KMS-11 (cell line): ENCODE results near the gene MAML3.

ENCODE experiments used
- H2AFZ ChIP-seq: fragments of 200-600 bp; sonication (generic); 2 replicates; pipeline ENCODE4 v1.6.1; 2016; ENCODE audit warnings: antibody characterized with exemption, mixed run types, low read depth
- H3K27ac ChIP-seq: fragments of 200-600 bp; sonication (generic); 2 replicates; pipeline ENCODE4 v1.6.1; 2016; ENCODE audit warnings: mild to moderate bottlenecking, mixed run types
- H3K27me3 ChIP-seq: fragments of 200-600 bp; sonication (generic); 2 replicates; pipeline ENCODE4 v1.6.1; 2017; ENCODE audit warnings: mild to moderate bottlenecking, low read depth, mixed run types, moderate library complexity; ENCODE audit not compliant: insufficient read depth
- H3K36me3 ChIP-seq: fragments of 200-600 bp; sonication (generic); 2 replicates; pipeline ENCODE4 v1.6.1; 2017; ENCODE audit warnings: mild to moderate bottlenecking, mixed run types; ENCODE audit not compliant: insufficient read depth
- H3K4me1 ChIP-seq: fragments of 200-600 bp; sonication (generic); 2 replicates; pipeline ENCODE4 v1.6.1; 2016; ENCODE audit warnings: mild to moderate bottlenecking, low read depth, mixed run types; ENCODE audit not compliant: poor library complexity, severe bottlenecking
- H3K4me2 ChIP-seq: fragments of 200-600 bp; sonication (generic); 2 replicates; pipeline ENCODE4 v1.7.0; 2016; ENCODE audit warnings: mild to moderate bottlenecking, mixed run types
- H3K4me3 ChIP-seq: fragments of 200-600 bp; sonication (generic); IDR thresholded peaks from 2 replicates; pipeline ENCODE4 v1.6.1; 2017; ENCODE audit warnings: low read depth, low read length, mixed read lengths; ENCODE audit not compliant: insufficient read depth
- H3K79me2 ChIP-seq: fragments of 200-600 bp; sonication (generic); 2 replicates; pipeline ENCODE4 v1.6.1; 2016; ENCODE audit warnings: low read depth, mixed run types; ENCODE audit not compliant: insufficient read depth
- H3K9ac ChIP-seq: fragments of 200-600 bp; sonication (generic); 2 replicates; pipeline ENCODE4 v1.6.1; 2016; ENCODE audit warnings: mild to moderate bottlenecking, mixed run types
- H4K20me1 ChIP-seq: fragments of 200-600 bp; sonication (generic); 2 replicates; pipeline ENCODE4 v1.6.1; 2016; ENCODE audit warnings: mild to moderate bottlenecking, mixed run types; ENCODE audit not compliant: insufficient read depth
- CTCF ChIP-seq: fragments of 200-600 bp; sonication (generic); conservative IDR thresholded peaks from 2 replicates; pipeline ENCODE4 v1.6.1; 2017; ENCODE audit warnings: low read depth, mild to moderate bottlenecking, antibody characterized with exemption, low read length, moderate library complexity, mixed read lengths

Gene MAML3

GRCh38 chr4:140080883-140081282, 73.1 kb downstream of the MAML3 start:
- no peak overlapping the region for H3K4me3 ChIP-seq
- peaks cover 15% of the 10 kb centered on the region for H3K4me1 ChIP-seq
- H4K20me1 ChIP-seq, result no peaks in the 10 kb centered on the region
- H3K36me3 ChIP-seq, result no peaks in the 10 kb centered on the region
- H3K27ac ChIP-seq, result no peak overlapping the region
- H2AFZ ChIP-seq, result no peak overlapping the region
- TF ChIP-seq CTCF, result no peak
- no peak overlapping the region for H3K4me2 ChIP-seq
- no peak overlapping the region for H3K9ac ChIP-seq
- H3K79me2 ChIP-seq, result no peaks in the 10 kb centered on the region
- no peaks in the 10 kb centered on the region for H3K27me3 ChIP-seq

- Histone ChIP-seq H2AFZ (no peak overlapping the region), H3K9ac (no peak overlapping the region), H3K27me3 (no peaks in the 10 kb centered on the region), H3K4me2 (no peak overlapping the region), H4K20me1 (no peaks in the 10 kb centered on the region), H3K4me1 (peaks cover 21% of the 10 kb centered on the region), H3K79me2 (no peaks in the 10 kb centered on the region), H3K36me3 (no peaks in the 10 kb centered on the region), H3K4me3 (no peak overlapping the region), H3K27ac (no peak overlapping the region)
- no peak for TF ChIP-seq CTCF
Observed at GRCh38 chr4:140078366-140078765, 75.6 kb downstream of the MAML3 start.

GRCh38 chr4:140076307-140076706, 77.7 kb downstream of the MAML3 start:
- TF ChIP-seq CTCF, result no peak

GRCh38 chr4:140071806-140072205, 82.2 kb downstream of the MAML3 start:
- Histone ChIP-seq H3K27ac (peak overlapping the region; percentile 65), H4K20me1 (no peaks in the 10 kb centered on the region), H3K4me1 (peaks cover 53% of the 10 kb centered on the region), H2AFZ (peak overlapping the region; percentile 41; the same call in 1 of the 2 replicates), H3K4me3 (no peak overlapping the region), H3K79me2 (no peaks in the 10 kb centered on the region), H3K4me2 (peak overlapping the region; percentile 68), H3K9ac (peak overlapping the region; percentile 41; the same call in 1 of the 2 replicates), H3K27me3 (no peaks in the 10 kb centered on the region), H3K36me3 (no peaks in the 10 kb centered on the region)
- no peak for TF ChIP-seq CTCF

More at GRCh38 chr4:140076307-140076706, 77.7 kb downstream of the MAML3 start:
- Histone ChIP-seq H3K9ac (no peak overlapping the region), H4K20me1 (no peaks in the 10 kb centered on the region), H3K36me3 (no peaks in the 10 kb centered on the region), H3K27me3 (no peaks in the 10 kb centered on the region), H3K27ac (peak overlapping the region; percentile 32; the same call in 1 of the 2 replicates), H3K79me2 (no peaks in the 10 kb centered on the region), H3K4me1 (peaks cover 37% of the 10 kb centered on the region), H3K4me3 (no peak overlapping the region), H3K4me2 (peak overlapping the region; percentile 49), H2AFZ (no peak overlapping the region)
